Activated T-cell treated with anti-CD3 and anti-CD28 coated beads, Interleukin-2, amount 50 U/mL, for 4 hours (primary cell): Measurements from ENCODE around the gene CAMK2A. TPM values are rescaled to one million over a fixed set of nuclear protein-coding genes. Genes with fewer than 3 reads are reported as not detected.
A peak's percentile ranks its signal among the peaks of the same experiment; 100 is the strongest.

Source experiments
- ATAC-seq, 2 donors: fragments of 200-7000 bp; cut with Tn5 transposase; one replicate each; pipeline ENCODE4 v1.10.0; 2021
- DNase-seq: peaks from one replicate; pipeline ENCODE4 v3.0.0-alpha.2; 2020
- H3K27me3 Mint-ChIP-seq: one replicate; pipeline ENCODE4 v1.8.0; 2021; ENCODE audit warnings: low read depth, mixed read lengths
- H3K36me3 Mint-ChIP-seq: one replicate; pipeline ENCODE4 v1.8.0; 2022; ENCODE audit warnings: mixed read lengths; ENCODE audit not compliant: insufficient read depth
- H3K4me1 Mint-ChIP-seq: one replicate; pipeline ENCODE4 v1.8.0; 2021; ENCODE audit warnings: low read depth, mixed read lengths
- H3K4me3 Mint-ChIP-seq: one replicate; pipeline ENCODE4 v1.8.0; 2021; ENCODE audit warnings: mild to moderate bottlenecking, moderate library complexity, mixed read lengths
- H3K9me3 Mint-ChIP-seq: one replicate; pipeline ENCODE4 v1.8.0; 2021; ENCODE audit warnings: mixed read lengths
- total RNA-seq, 3 donors: library from RNA; stranded (reverse); gene quantifications; one replicate each; pipeline ENCODE4 v1.2.1, GENCODE V29; 2021

The CAMK2A gene
- total RNA-seq, 3 donors from 2014 or later, result not detected

DNA sequence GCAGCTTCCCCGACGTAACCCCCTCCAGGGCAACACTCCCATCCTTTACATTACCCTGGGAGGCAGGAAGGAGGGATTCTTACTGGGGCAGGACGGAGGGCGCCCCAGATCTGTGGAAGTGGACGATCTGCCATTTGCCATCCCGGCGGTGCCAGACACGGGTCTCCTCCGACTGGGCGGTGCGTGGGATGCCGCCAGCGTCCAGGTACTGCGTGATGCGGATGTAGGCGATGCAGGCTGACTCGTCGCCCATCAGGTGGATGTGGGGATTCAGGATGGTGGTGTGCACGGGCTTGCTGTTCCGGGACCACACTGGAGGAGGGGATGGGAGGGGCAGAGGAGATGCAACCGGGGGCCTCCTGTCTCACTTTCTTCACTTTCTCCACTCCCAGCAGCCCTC is 66.7 kb downstream of the CAMK2A start:
- no peak for ATAC-seq
- H3K9me3 Mint-ChIP-seq, result no peaks in the 10 kb centered on the region
- no peak overlapping the region for H3K4me3 Mint-ChIP-seq
- no peaks in the 10 kb centered on the region for H3K4me1 Mint-ChIP-seq
- no peaks in the 10 kb centered on the region for H3K36me3 Mint-ChIP-seq
- H3K27me3 Mint-ChIP-seq, result peaks cover 4% of the 10 kb centered on the region
- DNase-seq, result no peak

GRCh38 chr5:150221471-150221870 is 68.1 kb downstream of the CAMK2A start:
- Mint-ChIP-seq H3K27me3 (peaks cover 10% of the 10 kb centered on the region), H3K4me1 (no peaks in the 10 kb centered on the region), H3K36me3 (no peaks in the 10 kb centered on the region), H3K9me3 (no peaks in the 10 kb centered on the region), H3K4me3 (no peak overlapping the region)
- DNase-seq (no peak), ATAC-seq (no peak)

- peaks cover 10% of the 10 kb centered on the region for H3K27me3 Mint-ChIP-seq
- no peaks in the 10 kb centered on the region for H3K36me3 Mint-ChIP-seq
- no peaks in the 10 kb centered on the region for H3K9me3 Mint-ChIP-seq
- ATAC-seq (no peak), DNase-seq (no peak)
- H3K4me1 Mint-ChIP-seq, result no peaks in the 10 kb centered on the region
- H3K4me3 Mint-ChIP-seq, result no peak overlapping the region
These were observed 69.7 kb downstream of the CAMK2A start for GRCh38 chr5:150219861-150220260.

DNA sequence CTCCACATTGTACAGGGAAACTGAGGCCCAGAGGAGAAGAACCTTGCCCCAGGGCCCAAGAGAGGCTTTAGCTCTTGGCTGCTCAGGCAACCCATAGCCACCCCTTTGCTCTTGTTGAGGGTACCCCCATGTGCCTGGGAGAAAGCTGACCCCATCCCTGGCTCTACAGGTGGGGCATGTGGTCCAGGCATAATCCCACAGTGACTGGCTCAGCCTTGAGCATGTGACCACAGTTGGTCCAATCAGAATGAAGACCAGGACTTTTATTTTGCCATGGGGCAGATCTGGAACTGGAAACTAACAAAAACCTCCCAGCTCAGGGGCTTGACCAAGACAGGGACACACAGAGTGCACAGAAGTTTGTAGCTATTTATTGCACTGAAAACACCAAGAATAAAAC is 70.4 kb downstream of the CAMK2A start:
- ATAC-seq (no peak), DNase-seq (no peak)
- Mint-ChIP-seq H3K9me3 (no peaks in the 10 kb centered on the region), H3K36me3 (no peaks in the 10 kb centered on the region), H3K4me1 (no peaks in the 10 kb centered on the region), H3K27me3 (peaks cover 10% of the 10 kb centered on the region), H3K4me3 (no peak overlapping the region)

DNA sequence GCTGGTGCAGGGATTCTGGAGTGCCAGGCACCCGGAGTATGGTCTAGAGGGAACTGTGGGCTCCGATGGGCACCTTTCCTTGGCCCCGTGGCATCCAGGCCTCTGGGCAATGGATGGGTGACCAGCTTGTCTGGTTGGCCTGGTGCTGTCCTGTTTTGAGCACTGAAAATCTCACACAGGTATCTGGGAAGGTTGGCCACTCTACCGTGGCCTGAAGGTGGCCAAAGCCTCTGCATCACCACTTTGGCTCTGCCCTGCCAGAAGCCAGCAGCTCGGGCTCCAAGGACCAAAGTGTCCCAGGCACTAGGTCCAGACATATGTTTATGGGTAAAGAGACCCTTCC is 70.9 kb downstream of the CAMK2A start:
- Mint-ChIP-seq H3K27me3 (peaks cover 10% of the 10 kb centered on the region), H3K36me3 (no peaks in the 10 kb centered on the region), H3K4me3 (no peak overlapping the region), H3K4me1 (no peaks in the 10 kb centered on the region), H3K9me3 (no peaks in the 10 kb centered on the region)
- no peak for ATAC-seq
- no peak for DNase-seq

DNA sequence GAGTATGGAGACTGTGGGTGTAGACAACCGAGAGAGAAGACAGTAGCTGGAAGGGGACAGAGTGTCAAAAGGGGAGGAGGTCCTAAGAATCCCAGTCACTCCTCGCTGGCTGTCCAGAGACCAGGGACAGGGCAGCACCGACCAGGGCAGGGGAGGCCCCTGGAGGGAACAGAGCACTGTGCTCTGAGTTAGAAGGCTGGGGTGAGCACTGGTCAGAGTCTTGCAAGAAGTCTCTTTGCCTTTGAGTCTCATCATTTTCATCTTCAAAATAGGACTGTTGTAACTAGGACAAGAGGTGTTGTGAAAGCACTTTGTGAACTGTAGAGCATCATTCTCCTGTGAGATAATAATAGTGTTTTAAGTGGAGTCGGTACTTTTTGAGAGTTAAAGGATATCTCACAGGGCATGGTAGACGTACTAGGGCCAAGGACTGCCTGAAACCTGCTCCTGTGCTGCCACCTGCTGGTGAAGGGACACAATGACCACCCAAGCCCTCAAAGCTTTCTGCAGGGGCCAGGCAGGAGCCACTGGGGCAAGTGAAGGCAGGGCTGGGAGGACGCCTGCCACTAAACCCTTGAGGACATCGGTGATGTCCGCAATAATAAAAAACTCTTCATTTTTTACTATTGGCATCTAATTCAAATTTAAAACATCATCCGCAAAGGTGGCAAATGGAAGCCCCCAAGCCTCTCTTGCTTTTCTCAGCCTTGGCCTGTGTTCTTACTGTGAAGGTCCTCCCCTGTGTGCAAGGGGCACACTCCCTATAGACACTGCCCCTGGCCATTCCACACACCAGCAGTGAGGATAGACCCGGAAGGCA is 71.5 kb downstream of the CAMK2A start:
- peak; percentile 87 to 93 for ATAC-seq
- H3K4me1 Mint-ChIP-seq, result no peaks in the 10 kb centered on the region
- no peaks in the 10 kb centered on the region for H3K9me3 Mint-ChIP-seq
- H3K27me3 Mint-ChIP-seq, result peaks cover 10% of the 10 kb centered on the region
- peak; percentile 73 for DNase-seq
- H3K36me3 Mint-ChIP-seq, result no peaks in the 10 kb centered on the region
- H3K4me3 Mint-ChIP-seq, result no peak overlapping the region

- Mint-ChIP-seq H3K36me3 (no peaks in the 10 kb centered on the region), H3K9me3 (no peaks in the 10 kb centered on the region), H3K4me1 (no peaks in the 10 kb centered on the region), H3K27me3 (peaks cover 10% of the 10 kb centered on the region), H3K4me3 (no peak overlapping the region)
- ATAC-seq, result no peak
- no peak for DNase-seq
These were observed 72.5 kb downstream of the CAMK2A start for GRCh38 chr5:150217038-150217437.

DNA sequence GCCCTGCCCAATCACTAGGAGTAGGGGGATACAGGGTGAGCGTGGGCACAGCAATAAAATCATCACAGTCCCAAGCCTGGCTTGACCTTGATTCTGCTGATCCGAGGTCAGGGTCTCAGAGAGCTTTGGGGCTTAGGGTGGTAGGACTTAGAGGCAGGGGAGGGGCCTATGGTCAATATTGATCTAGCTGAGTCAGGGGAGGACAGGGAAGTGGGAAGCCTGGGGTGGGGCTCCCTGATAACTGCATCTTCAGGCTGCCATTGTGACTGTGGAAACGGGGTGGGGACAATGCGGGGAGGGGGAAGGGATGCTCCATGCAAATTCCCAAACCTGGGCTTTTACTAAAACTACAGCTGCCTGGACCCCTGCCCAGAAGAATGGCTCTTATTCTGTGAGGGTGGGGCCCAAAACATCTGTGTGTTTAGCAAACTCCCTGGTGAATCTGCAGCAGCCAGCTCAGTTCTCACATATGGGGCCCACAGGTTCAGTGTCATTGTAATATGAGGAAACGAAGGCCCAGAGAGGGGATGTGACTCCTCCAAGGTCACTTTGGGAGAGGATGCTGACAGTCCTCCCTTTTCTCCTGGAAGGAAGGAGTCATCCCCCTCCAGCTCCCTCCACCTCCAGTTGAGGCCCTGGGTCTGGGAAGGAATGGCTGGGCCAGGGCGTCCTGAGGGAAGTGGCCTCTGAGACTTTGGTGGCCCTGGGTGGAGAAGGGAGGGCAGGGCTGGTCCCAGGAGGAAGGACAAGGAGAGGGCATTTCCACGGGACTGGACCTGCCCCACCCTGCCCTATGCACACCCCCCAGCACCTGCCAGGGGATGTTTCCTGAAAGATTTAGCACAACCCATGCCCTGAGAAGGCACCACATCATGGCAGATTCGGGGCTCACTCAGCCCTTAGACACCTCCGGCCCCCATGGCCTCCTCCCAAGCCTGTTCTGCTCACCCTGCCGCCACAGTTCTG is 73.3 kb downstream of the CAMK2A start:
- DNase-seq (no peak), ATAC-seq (no peak)
- H3K4me3 Mint-ChIP-seq, result no peak overlapping the region
- peaks cover 10% of the 10 kb centered on the region for H3K27me3 Mint-ChIP-seq
- no peaks in the 10 kb centered on the region for H3K36me3 Mint-ChIP-seq
- H3K4me1 Mint-ChIP-seq, result no peaks in the 10 kb centered on the region
- no peaks in the 10 kb centered on the region for H3K9me3 Mint-ChIP-seq

DNA sequence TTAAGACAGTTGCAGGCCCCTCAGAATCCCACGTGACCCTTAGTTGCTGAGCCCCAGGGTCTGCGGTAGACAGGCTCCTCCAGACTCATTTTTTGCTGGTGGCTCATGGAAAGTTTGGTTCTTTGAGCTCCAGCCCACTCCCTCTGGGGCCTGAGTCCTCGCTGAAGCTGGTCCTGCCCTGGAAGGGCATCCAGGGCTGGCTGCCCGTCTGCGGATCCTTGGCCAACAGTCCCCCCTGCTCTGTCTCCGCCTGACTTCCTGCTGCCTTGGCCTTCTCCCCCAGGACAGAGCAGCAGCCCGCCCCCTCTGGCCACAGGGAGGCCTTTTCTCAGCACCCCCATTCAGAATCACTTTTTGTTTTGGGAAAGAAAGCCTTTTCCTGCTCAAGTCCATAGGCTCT is 75.3 kb downstream of the CAMK2A start:
- Mint-ChIP-seq H3K36me3 (no peaks in the 10 kb centered on the region), H3K27me3 (peaks cover 8% of the 10 kb centered on the region), H3K4me3 (no peak overlapping the region), H3K9me3 (no peaks in the 10 kb centered on the region), H3K4me1 (peaks cover 1% of the 10 kb centered on the region)
- no peak for DNase-seq
- no peak for ATAC-seq

DNA sequence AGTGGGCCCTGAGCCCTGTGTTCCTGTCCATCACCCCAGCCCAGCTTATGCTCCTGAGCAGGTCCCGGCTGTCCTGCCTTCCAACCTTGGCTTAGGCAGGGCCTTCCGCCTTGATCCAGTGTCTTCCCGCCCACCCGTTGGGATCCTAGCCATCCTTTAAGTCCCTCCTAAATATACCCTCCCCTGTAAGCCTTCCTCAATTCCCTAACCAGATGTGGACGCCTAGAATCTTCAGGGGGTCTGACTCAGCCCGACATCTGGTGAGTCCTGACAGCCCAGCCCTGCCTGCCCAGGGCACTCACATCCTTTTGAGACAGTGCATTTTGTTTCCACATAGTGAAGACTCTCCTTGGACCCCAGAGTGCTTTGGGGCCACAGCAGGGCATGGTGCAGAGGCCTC is 76.0 kb downstream of the CAMK2A start:
- Mint-ChIP-seq H3K4me3 (no peak overlapping the region), H3K36me3 (no peaks in the 10 kb centered on the region), H3K27me3 (peaks cover 11% of the 10 kb centered on the region), H3K9me3 (no peaks in the 10 kb centered on the region), H3K4me1 (peaks cover 8% of the 10 kb centered on the region)
- DNase-seq (no peak), ATAC-seq (no peak)

DNA sequence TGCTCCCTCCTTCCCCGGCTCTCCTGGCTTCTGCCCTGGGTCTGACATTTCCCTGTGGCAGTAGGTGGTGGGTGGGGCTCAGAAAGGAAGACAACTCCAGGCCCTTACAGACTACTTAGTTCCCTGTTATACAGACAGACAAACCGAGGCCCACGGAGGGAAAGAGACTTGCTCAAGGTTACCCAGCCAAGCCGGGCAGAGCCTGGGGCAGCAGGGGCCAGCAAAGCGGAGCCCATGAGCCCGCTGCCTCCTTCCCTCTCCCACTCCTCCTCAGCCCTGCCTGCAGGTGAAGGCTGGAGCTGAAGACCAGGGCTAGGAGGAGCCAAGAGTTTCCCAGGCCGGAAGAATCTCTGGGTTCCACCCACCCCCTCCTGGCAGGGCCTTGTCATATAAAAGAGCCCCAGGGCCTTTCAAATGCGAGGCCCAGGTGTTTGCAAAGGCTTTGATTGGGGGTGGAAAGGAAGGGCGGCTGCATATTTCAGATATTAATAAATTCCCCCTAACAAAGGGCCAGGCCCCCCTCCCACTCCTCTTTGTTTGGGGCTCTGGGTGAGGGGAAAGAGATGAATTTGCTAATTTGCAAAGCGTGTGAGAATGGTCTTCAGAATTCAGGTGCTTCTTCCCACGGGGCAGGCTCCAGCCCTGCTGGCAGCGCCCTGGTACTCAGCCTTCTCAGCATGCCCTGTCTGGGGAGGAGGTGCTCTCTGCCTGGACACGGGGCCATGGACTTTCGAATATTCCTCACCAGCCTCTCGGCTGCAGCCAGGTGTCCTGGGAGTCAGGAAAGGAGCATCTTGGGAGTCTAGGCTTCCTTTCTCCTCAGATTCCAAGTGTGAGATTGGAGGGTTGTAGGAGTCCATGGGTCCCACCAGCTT is 78.2 kb downstream of the CAMK2A start:
- Mint-ChIP-seq H3K27me3 (peaks cover 11% of the 10 kb centered on the region), H3K4me1 (peaks cover 13% of the 10 kb centered on the region), H3K9me3 (no peaks in the 10 kb centered on the region), H3K4me3 (no peak overlapping the region), H3K36me3 (no peaks in the 10 kb centered on the region)
- no peak for DNase-seq
- no peak for ATAC-seq

DNA sequence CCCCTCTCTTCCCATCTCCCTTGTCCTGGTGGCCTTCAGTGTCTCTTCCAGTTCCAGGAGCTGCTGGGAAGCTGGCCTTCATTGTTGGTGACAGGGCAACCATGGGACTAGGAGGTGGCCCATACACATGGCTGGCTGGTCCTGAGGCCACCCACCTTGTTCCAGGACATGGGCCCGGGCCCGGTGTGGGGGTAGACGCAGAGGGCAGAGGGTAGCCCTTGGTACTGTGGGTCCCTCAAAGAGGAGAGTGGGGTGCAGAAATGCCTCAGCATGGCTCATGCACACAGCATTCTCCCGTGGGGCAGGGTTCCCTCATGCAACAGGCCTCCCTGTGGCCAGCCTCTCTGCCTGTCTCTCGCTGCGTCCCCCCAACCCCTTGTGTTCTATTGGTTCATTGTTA is 78.9 kb downstream of the CAMK2A start:
- no peaks in the 10 kb centered on the region for H3K9me3 Mint-ChIP-seq
- H3K27me3 Mint-ChIP-seq, result peaks cover 11% of the 10 kb centered on the region
- H3K4me1 Mint-ChIP-seq, result peaks cover 13% of the 10 kb centered on the region
- H3K4me3 Mint-ChIP-seq, result no peak overlapping the region
- ATAC-seq, result no peak
- DNase-seq, result no peak
- no peaks in the 10 kb centered on the region for H3K36me3 Mint-ChIP-seq

DNA sequence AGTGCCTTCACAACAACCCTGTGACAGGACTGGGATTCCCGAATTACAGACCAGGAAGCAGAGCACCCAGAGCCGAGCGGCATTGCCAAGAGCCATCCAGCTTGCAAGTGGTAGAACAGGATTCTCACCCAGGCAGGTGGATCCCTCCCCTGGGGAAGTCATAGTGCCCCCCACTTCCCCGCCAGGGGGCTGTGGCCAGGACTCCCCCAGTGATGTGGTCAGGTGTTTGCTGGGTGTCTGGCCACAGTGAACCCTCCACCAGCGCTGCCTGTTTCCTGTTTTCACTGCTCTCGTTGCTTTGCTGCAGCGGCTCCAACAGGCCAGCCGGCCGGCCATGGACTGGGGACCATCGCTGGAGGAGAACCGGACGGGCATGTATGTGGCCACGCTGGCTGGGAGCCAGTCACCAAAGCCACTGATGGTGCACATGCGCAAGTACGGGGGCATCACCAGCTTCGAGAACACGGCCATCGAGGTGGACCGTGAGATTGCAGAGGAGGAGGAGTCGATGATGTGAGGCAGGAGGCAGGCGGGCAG is 80.4 kb downstream of the CAMK2A start:
- Mint-ChIP-seq H3K4me3 (peak overlapping the region; percentile 31), H3K9me3 (no peaks in the 10 kb centered on the region), H3K4me1 (peaks cover 13% of the 10 kb centered on the region), H3K36me3 (no peaks in the 10 kb centered on the region), H3K27me3 (peaks cover 11% of the 10 kb centered on the region)
- DNase-seq, result no peak
- ATAC-seq, result peak; percentile 41 to 58
